ENCODE results near the gene BCL11B.

DNA sequence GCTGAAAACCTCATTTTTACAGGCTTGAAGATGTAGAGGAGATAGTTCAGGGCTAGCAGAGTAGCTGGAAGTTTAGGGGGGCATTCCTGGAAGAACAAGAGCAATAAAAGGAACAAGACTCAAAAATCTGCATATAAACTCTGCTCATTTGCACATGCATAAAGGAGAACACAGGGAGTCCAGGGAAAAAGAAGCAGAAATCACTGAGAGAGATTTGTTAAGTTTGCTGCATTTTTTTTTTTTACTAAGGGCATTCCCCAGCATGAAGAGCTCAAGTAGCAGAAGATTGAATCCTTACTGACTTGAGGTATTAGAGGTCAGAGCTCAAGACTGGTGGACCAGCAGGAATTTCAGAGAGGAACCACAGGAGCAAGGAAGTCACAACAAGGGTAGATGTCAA is 28.2 kb upstream of the BCL11B start:
- TF ChIP-seq, protein P1, sequence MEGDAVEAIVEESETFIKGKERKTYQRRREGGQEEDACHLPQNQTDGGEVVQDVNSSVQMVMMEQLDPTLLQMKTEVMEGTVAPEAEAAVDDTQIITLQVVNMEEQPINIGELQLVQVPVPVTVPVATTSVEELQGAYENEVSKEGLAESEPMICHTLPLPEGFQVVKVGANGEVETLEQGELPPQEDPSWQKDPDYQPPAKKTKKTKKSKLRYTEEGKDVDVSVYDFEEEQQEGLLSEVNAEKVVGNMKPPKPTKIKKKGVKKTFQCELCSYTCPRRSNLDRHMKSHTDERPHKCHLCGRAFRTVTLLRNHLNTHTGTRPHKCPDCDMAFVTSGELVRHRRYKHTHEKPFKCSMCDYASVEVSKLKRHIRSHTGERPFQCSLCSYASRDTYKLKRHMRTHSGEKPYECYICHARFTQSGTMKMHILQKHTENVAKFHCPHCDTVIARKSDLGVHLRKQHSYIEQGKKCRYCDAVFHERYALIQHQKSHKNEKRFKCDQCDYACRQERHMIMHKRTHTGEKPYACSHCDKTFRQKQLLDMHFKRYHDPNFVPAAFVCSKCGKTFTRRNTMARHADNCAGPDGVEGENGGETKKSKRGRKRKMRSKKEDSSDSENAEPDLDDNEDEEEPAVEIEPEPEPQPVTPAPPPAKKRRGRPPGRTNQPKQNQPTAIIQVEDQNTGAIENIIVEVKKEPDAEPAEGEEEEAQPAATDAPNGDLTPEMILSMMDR (conservative IDR thresholded peaks at IDR 0.05 in 1 of 2, IDR thresholded peaks at IDR 0.05 in 1 of 2; ENCODE audit: low read depth in 1 of 2, low read length in 2 of 2): no peak
- no peak for TF ChIP-seq EZH2 (IDR thresholded peaks at IDR 0.05; ENCODE audit: low read length, missing control alignments)
